Measurements from ENCODE around the gene FGF12. TPM values are rescaled to one million over a fixed set of nuclear protein-coding genes. Genes with fewer than 3 reads are reported as not detected.

FGF12 gene
- polyA plus RNA-seq, 10 donors: 1.3 to 6.5 (median 3.1) TPM

DNA sequence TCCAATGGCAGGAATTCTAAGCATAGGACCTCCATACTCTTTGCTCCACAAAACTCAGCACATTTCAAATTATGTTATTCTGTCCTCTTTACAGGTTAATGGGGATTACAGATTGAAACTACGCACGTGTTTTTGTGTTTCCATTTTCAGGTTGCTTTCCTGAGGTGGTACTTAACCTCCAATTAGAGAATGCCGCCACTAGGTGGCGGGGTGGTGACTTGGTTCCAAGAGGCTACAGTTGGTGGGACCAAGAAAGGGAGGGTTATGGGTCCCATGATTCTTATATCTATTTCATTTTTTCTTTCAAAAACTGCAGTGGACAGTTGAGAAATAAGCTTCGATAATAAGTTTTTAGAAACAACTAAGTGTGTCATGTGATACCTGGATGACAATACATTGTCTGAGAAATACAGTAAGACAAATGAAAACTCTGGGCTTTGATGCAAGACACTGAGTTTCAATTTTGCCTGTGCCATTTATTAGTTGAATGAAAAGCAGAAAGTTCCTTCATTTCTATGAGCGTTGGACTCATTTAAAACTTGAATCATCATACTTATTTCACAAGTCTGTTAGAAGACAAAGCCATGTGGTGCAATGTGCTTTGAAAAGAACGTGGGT, 539.0 kb downstream of the FGF12 start:
- DNase-seq: peak; percentile 6 to 46 (median 32)

DNA sequence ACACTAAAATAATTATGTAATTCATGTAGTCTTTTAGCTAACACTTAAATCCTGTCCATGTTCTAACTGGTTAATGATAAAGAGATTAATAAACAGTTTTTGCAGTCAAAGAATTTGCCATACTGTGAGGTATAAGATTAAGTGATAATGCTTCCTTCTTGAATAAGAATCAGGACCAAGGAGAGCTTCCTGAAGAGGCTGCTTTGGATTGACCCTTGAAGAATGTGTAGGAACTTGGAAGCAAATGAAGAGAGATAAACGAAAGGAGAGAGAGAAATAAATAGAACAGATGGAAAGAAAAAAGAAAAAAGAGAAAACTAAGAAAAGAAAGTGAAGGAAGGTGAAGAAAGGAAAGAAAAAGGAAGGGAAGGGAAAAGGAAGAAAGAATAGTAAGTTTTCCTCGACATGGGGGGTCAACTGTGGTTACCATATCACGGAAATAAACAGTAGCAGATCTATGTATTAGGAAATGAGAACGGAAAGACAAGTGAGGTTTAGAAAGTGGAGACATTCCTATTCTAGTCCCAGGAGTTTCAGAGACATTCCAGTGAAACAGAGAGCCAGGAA, 539.8 kb downstream of the FGF12 start:
- no peak for DNase-seq

DNA sequence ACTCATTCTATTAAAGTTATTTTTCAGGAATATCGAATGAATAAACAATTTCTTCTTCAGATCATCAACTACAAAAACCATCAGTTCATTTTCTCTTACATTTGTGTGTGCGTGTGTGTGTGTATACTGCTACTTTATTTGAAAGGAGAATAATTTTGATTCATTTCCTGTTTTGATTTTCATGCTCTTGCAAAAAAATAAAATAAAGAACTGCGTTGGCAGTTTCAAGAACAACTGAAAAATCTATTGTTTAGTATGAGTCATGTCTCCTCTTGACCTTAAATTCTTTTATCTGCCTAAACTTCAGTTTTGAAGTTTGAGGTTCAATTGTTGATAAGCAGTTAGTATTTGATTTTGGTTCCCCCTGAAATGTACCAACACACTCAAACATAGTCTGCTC, 540.8 kb downstream of the FGF12 start:
- no peak for DNase-seq

DNA sequence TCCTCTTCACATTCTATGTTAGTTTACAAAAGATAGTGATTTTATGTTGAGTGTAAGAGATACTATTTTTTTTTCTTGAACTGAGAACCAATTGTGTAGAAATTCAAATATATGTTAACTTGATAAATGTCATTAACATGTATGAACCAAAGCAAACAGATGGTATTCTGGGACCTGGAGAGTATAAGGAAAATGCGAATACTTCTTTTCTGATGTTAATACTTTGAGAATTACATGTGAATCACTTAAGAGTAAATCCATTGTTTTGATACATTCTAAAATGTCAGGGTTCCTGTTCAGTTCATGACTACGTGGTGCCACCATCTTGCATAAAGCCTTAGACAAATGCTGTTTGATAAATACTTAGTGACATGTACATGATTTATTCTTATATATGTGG, 541.3 kb downstream of the FGF12 start:
- DNase-seq: no peak

DNA sequence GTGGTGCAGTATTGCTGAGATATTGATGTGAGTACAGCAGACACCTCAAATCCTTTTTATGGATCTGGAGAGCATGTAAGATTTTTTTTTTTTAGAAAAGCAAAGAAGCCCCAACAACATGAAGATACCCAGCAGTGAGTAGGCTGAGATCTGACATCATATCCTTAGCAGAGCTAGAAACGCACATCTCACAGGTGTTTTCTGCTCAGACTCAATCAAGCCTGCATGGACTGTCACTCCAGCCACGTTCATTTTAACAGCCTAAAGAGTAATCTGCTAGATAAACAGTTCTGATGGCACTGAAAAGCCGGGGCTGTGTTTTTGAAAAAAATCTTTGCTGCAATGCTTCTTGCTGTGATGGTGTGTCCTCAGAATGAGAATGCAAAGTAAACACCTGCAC, 544.2 kb downstream of the FGF12 start:
- no peak for DNase-seq

DNA sequence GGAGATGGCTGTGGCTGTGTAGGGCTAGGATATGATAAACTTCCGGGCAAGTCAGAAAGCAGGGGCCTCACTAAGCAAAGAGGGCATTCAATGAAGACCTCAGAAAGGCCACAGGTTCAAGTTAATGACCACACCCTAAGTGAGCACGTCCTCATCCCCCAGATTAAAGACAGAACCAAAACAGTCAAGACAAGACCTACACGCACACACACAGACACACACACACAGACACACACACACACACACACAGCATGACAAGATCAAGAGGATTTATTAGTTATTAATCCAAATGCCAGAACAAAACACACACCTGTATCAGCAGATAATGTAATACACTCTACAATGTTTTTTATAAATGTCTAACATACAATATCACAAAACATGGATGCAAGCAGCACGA, 546.2 kb downstream of the FGF12 start:
- no peak for DNase-seq

DNA sequence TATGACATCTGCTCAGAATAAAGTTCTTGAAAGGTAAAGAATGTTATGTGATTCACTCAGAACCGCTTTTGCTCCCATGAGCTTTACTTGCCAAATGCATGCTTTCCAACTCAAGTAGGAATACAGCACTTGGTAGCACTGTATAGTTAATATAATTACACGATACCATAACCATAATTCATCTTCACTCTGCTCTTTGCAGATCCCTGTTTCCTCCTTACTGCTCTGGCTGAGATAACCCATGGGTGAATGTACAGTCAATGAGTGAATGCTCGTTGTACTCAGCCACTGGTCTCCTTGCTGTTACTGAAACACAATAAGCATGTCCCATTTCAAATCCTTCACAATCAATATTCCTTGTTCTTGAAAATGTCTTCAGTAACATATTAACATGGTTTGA, 550.0 kb downstream of the FGF12 start:
- no peak for DNase-seq

DNA sequence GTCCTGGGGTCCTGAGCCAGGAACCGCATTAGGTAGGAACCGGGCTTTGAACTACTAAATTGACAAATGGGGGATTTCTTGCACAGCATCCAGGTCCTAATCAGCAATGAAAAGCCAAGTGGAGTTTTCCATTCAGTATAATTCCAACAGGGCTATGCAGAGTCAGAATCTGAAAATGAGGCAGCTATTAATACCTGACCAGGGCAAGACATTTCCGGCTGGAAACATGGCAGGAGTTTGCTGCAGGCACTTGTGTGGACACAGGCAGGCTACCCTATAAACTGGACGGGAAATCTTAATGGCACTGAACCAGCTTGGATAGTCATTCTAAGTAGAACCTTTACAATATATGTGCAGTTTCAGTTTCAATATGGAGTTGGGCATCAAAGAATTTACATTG, 553.1 kb downstream of the FGF12 start:
- no peak for DNase-seq

DNA sequence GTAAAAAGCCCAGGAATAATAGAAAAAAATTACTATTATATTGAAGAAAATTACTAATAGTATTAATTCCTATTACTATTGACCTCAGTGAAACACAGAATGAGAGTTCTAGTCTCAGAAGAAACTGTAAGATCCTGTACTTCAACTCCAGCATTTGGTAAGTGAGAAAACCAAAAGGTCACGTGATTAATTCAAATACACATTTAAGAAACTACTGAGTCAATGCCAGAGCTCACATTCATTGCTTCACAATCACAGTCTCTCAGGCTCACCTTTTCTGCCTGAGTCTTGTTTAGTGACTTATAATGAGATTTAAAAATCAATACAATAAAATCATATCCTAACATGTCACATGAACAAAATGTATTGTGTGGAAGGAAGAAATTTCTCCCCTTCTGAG, 556.1 kb downstream of the FGF12 start:
- no peak for DNase-seq

DNA sequence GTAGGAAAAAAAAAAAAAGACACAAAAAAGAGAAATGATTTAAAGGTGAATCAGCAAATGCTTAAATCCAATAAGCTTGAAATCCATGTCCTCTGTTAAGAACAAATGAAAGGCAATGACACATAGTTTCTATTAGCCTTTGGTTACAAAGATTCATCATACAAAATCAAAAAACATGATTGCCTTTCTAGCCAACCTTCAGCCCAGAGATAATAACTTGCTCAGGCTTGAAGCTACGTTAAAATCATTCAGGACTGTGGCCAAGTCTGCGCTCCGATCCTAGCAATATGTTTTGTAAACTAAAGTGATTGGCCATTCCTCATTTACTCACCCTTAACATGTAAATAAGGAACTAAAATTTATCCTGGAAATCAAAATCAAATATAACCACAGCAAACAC, 556.7 kb downstream of the FGF12 start:
- no peak for DNase-seq

DNA sequence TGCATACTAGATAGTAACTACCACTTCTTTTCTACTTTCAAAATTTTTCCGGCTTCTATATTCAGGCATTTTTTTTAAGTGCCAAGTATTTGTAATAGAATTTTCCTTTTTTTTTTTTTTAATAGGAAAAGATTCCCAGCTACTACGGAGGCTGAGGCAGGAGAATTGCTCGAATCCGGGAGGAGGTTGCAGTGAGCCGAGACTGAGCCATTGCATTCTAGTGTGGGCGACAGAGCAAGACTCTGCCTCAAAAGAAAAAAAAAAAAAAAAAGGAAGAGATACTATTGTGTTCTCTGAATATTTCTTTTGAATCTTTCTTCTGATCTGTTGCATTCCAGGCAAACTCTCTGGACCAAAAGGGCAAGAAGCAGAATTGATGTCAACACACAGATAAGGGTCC, 557.3 kb downstream of the FGF12 start:
- no peak for DNase-seq

DNA sequence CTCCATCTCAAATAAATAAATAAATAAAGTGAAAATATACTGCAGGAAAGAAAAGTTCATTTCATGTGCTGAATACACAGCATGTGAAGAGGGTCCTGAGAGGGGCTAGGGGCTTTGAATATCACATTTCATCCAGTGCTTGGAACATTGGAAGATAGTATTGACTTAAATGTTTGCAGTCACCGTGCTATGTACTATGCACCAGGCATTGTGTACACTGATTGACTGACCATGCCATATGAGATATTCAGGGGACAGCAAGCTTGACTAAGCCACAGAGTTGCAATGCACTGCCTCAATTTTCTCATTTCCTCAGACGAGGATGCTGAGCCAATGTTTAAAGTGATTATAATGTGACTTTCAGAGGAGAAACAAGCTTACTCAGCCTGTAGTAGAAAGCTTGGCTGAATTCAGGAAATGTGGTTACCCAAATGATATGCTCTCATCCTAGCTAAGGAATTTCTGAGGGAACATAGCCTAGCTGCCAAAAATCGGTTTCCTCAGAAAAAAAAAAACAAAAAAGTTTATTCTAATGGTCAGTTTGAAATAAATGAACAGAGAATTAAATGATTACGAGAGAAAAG, 557.9 kb downstream of the FGF12 start:
- peak in 1 of 3 donors; percentile 4 for DNase-seq

DNA sequence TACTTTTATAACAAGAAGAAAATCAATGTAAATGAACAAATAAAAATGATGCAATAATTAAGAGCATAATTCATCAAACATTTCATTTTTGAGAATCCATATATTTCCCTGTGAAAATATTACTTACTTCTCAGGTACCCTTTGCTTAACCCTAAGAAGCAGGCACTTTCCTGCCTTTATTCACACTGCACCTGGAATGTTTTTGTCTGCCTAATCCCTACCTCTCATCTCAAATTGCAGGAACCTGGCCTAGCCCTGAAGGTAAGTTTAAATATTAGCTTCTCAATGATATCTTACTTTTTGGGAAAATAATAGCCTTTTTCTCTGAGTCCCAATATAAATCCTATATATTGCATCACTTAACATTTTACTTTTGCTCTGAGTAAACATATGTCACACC, 559.1 kb downstream of the FGF12 start:
- DNase-seq: no peak

DNA sequence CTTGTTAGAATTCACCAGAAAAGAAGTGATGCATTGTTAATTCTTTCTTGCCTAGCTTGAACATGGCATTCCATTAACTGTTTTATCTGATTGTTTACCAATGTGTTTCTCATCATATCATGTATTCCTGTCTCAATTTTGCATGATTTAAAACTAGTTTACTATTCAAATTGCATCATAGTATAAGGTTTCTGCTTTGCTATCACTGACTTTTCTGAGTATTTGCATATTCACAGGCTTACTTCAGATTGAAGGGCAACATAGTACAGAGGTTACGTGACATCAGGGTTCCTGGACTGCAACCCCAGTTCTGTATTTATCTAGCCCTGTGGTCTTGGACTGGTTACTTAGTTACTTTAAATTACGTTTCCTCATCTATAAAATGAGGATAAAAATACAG, 561.8 kb downstream of the FGF12 start:
- no peak for DNase-seq

DNA sequence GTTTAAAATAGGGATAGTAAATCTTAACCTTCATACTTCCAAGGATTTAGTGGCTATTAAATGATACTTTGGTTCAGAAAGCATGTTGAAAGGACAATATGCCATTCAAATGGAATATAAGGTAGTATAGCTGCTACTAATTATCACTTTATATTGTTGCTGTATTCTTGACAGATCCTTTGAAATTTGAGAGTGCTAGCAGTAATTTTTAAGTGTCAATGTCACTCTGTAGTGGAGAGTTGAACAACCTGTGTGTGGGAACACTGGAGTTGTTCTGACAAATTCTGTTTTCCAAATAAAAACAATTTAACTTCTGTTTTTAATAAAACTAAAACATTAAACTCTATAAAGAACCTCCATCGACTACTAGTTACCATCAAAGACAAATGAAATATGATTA, 565.7 kb downstream of the FGF12 start:
- DNase-seq: no peak

DNA sequence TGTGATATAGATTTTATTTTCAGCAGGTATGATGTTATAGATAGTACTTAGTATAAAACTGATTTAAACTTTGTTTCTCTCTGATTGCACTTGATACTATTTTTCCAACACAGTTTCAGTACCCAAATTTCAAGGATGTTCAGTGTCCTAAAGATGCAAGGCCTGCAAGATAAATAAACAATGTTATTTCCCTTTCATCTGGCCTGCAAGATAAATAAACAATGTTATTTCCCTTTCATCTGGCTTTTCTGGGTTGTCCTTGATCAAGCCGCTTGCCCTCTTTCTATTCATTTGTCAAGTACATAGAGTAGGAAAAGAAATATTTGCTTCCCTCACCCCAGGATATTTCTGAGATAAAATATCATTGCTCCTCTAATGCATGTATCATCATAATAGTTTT, 571.0 kb downstream of the FGF12 start:
- DNase-seq: no peak

DNA sequence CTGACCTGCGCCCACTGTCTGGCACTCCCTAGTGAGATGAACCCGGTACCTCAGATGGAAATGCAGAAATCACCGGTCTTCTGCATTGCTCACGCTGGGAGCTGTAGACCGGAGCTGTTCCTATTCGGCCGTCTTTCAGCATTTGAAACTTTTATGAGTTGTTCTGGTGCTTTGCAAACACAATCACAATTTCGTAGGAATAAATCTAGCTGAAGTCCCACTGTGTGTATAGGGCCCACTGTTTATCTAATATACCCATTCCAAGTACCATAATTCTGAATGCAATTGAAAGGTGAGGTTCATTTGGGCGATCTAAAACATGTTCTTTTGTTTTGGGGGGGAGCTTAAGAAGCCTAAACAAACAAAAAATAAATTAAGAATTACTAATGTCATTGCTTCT, 572.1 kb downstream of the FGF12 start:
- no peak for DNase-seq

DNA sequence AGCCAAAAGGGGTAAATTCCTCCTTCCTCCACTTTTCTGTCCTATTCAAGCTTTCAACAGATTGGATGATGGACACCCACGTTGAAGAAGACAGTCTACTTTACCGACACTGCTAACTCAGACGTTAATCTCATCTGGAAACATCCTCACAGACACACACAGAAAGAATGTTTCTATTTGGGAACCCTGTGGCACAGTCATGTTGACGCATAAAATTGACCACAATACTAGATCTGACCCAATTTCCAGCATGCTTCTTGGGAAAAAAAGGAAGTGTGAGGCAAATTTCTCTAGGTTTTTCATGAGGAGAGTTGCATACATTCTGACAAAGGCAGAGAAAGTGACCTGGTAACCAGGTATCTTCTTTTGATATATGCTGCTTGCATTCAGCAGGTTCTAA, 594.1 kb downstream of the FGF12 start:
- DNase-seq: no peak

DNA sequence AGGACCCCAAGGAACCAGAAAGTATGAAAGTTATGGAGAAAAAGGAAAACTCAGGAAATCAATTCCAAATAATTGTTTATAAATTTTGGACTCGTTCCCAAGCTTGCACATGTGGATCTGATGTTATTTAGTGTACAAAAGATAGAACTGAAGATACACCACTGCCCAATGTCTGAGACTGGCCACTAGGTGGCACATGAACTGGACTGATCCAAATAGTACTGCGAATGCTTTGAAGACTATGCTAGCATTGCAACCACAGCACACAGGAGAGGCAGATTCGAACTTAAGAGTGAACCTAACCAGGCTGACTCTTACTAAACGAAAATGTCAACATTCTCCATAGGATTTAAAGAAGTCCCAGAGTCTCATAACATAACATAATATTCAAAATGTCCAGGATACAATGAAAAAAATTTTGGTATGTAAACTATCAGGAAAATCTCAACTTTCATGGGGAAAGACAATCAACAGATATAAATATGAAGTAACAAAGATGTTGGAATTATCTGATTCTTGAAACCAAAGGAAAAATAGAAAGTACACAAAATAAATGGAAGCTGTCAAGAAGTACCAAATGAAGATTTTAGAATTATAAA, 596.7 kb downstream of the FGF12 start:
- DNase-seq: peak; percentile 15 to 54 (median 31)

DNA sequence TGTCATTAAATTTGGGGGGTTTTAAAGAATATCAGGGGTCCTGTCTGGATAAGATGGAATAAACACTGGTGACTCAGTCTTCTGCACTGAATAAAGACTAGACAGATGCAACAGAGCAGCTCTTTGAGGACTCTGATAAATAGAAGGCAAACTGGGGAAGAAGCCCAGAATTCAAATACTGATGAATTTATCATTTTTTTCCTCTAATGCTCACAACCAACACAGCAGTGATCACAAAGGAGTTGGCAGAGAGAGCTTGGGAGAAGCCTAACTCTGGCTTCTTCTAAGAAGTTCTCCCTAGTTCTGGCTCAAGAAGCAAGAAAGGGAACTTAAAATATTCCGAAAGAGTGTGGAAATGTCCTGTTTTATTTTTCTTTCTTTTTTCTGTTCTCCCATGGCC, 597.8 kb downstream of the FGF12 start:
- peak in 1 of 3 donors; percentile 1 for DNase-seq

DNA sequence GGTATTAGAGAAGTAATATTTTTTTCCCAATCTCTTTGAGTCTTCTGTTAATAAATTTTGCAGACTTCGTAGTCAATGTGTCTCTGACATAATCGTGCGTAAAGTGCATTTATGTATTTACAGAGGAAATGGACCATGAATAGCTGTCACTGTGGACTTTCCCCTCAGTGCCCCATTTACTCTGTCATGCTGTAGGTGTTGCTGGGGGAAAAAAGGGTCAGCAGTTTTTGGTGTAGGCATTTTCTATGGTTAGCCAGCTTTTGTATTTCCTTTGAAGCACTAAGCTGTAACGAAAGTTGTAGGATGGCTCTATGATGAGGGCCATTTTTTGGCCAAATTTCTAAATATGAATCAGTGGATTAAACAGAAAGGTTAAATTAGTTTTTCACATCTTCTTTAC, 598.4 kb downstream of the FGF12 start:
- DNase-seq: no peak

DNA sequence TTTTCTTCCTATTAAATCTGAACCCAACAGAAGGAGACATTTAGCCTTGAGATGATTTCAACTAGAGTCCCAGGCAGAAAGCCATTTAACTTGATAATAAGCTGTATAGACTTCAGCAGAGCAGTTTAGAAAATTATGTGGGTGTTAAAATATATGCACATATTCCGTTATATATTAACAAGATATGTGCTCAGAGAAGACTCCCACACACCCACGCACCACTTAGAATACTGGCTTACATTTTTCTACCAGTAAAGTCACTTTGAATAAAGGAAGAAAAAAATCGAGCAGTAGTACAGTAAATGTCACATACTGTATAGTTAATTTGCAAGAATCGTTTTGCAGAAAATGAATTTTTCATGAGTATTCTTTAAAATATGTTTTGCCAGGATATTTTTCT, 599.3 kb downstream of the FGF12 start:
- no peak for DNase-seq

DNA sequence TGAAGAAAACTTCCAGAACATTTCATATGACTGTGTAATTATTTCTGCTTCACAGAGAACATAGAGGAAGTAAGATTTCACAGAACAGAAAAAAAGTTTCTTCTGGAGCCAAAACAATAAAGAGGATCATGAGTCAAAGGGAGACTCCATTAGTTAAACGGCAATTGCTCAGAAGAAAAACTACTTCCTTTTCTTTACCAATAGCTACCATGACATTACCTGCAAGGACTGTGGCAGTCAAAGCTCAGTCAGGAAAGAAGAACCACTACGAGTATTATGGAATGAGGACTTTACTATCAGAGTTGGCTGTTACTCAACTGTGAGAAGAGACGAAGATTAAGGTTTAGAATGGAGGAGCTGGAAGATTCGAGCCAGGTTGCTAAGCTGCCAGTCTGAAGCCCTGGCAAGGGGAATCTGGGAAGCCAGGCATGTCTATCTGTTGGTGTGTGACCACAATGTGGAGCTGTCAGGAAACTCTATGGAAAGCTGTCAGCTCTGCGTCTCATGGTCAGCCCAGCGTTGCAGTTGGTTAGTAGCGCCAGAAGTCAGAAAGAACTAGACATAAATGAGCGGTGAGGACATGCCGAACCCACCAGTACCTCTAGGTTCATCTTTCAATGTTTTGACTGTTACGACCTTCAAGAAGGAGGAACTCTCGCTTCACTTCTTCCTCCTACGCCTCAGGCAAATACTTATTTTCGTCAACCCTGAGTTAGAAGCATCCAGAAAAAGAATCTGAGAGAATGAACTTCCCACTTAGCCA, 604.3 kb downstream of the FGF12 start:
- no peak for DNase-seq
